Ishikawa (cell line): ENCODE measurements around the gene LUC7L3.
A peak's percentile ranks its signal among the peaks of the same experiment; 100 is the strongest.

Source experiments
- CEBPB ChIP-seq: IDR thresholded peaks from 2 replicates; pipeline ENCODE4 v1.6.1; 2012
- CREB1 ChIP-seq: IDR thresholded peaks from 2 replicates; pipeline ENCODE4 v1.6.1; 2012; ENCODE audit warnings: low read depth
- EP300 ChIP-seq: IDR thresholded peaks from 2 replicates; pipeline ENCODE4 v1.6.1; 2012; ENCODE audit warnings: borderline replicate concordance
- FOXM1 ChIP-seq: IDR thresholded peaks from 2 replicates; pipeline ENCODE4 v1.6.1; 2012; ENCODE audit warnings: low read depth, borderline replicate concordance
- MAX ChIP-seq: IDR thresholded peaks from 2 replicates; pipeline ENCODE4 v1.6.1; 2012
- NFIC ChIP-seq: IDR thresholded peaks from 2 replicates; pipeline ENCODE4 v1.6.1; 2012
- RAD21 ChIP-seq: IDR thresholded peaks from 2 replicates; pipeline ENCODE4 v1.6.1; 2012; ENCODE audit warnings: low read depth
- REST ChIP-seq: IDR thresholded peaks from 2 replicates; pipeline ENCODE4 v1.6.1; 2012; ENCODE audit warnings: low read depth, mild to moderate bottlenecking
- TAF1 ChIP-seq: IDR thresholded peaks from 2 replicates; pipeline ENCODE4 v1.6.1; 2012; ENCODE audit warnings: low read depth, mild to moderate bottlenecking
- TCF12 ChIP-seq: IDR thresholded peaks from 2 replicates; pipeline ENCODE4 v1.6.1; 2012; ENCODE audit warnings: low read depth
- TEAD4 ChIP-seq: IDR thresholded peaks from 2 replicates; pipeline ENCODE4 v1.6.1; 2012
- USF1 ChIP-seq: IDR thresholded peaks from 2 replicates; pipeline ENCODE4 v1.6.1; 2012
- YY1 ChIP-seq: IDR thresholded peaks from 2 replicates; pipeline ENCODE4 v1.6.1; 2012; ENCODE audit warnings: low read depth
- ZBTB7A ChIP-seq: IDR thresholded peaks from 2 replicates; pipeline ENCODE4 v1.6.1; 2012; ENCODE audit warnings: low read depth

LUC7L3 gene

GRCh38 chr17:50768346-50768761 is 49.0 kb downstream of the LUC7L3 start:
- peak; percentile 89 for TF ChIP-seq USF1
- TF ChIP-seq MAX, result peak; percentile 16; the same call in 1 of the 2 replicates
- no peak for TF ChIP-seq REST

GRCh38 chr17:50769884-50770283 is 50.5 kb downstream of the LUC7L3 start:
- TF ChIP-seq ZBTB7A (no peak), RAD21 (no peak), FOXM1 (no peak), REST (no peak), USF1 (no peak), TAF1 (no peak)

GRCh38 chr17:50770346-50770745 is 50.9 kb downstream of the LUC7L3 start:
- TF ChIP-seq TAF1, result no peak
- no peak for TF ChIP-seq ZBTB7A
- no peak for TF ChIP-seq TCF12
- no peak for TF ChIP-seq NFIC
- no peak for TF ChIP-seq YY1
- no peak for TF ChIP-seq CEBPB
- no peak for TF ChIP-seq CREB1
- TF ChIP-seq TEAD4, result no peak

- TF ChIP-seq EP300 (no peak), REST (no peak), RAD21 (no peak), NFIC (no peak), ZBTB7A (no peak), FOXM1 (no peak), CREB1 (no peak), YY1 (no peak)
Measured at GRCh38 chr17:50771991-50772785, 52.8 kb downstream of the LUC7L3 start.

GRCh38 chr17:50774225-50774803 is 54.9 kb downstream of the LUC7L3 start:
- TF ChIP-seq TEAD4 (no peak), FOXM1 (no peak), TAF1 (no peak), EP300 (no peak), TCF12 (no peak), NFIC (no peak)

GRCh38 chr17:50775926-50776325 is 56.5 kb downstream of the LUC7L3 start:
- TF ChIP-seq CEBPB (no peak), TAF1 (no peak)
